GM18498 (cell line): ENCODE results near the gene KNOP1.
"Not testable (repeated sequence)": the region's sequence is repeated elsewhere in the genome, so short reads cannot be mapped to it uniquely, and the experiment has no call there.

Experiments
- ATAC-seq: cut with Tn5 transposase; IDR thresholded peaks from one replicate; pipeline ENCODE4 v1.9.1; 2021; ENCODE audit warnings: mild to moderate bottlenecking, moderate library complexity; ENCODE audit not compliant: unreplicated experiment

Gene KNOP1

DNA sequence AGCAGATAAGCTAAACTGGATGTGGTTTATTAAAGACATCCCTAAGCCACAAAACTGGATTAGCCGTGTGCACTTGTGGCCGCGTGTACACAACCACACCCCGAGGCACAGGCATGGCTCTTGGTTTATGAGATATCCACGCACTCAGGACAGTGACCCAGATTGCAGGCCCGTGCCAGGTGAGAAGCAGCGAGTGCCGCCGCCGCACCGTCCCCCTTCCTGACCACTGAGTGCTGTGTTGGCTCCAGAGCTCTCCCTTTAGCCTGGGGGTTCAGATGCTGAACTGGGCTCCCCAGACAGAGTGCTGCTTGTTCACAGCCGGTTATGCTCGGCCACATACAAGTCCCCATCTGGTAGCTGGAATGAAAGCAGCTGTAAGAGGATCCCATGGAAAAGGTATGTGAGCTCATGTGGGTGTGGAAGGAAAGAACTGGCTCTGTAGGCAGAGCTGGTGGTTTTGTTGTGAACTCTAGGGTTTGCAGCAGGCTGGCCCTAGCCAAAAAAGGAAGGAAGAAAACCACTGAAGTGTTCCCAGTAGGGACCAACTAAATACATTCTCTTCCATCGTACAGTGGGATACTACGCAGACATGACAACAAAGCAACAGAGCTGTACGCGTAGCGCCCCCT lies 29.5 kb downstream of the KNOP1 start:
- no peak for ATAC-seq

DNA sequence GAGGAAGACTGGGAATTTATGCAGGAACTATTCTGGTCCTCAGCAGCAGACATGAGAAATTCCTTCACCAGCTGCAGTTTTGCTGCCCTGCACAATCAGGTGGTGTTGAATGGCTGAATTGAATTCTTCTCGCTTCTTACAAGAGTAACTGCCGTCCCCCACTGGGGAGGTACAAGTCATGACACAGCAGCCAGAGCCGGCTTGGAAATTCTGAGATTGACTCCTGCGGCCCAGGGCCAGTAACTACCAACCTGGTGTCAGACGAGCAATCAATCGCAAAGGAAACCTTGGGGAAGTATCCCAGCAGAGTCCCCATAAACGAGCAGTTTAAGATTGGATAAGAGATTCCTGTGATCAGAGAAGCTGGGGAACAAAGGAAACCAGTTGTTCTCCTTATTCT lies 30.7 kb downstream of the KNOP1 start:
- no peak for ATAC-seq

DNA sequence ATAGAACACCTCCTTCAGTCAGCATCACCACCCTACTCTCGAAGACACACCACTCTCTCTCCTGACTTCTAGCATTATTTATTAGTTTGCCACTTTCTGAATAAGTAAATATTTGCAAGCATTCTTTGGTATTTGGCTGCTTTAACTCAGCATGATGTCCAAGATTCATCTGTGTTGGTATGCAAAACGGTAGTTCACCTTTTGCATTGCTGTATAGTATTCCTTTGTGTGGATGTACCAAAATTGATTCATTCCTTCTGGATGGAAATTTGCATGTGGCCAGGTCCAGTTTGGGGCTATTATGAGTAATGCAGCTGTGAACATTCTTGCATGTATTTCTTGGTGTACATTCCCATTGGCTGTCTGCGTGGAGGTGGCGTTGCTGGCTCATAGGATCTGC lies 32.9 kb downstream of the KNOP1 start:
- no peak for ATAC-seq

DNA sequence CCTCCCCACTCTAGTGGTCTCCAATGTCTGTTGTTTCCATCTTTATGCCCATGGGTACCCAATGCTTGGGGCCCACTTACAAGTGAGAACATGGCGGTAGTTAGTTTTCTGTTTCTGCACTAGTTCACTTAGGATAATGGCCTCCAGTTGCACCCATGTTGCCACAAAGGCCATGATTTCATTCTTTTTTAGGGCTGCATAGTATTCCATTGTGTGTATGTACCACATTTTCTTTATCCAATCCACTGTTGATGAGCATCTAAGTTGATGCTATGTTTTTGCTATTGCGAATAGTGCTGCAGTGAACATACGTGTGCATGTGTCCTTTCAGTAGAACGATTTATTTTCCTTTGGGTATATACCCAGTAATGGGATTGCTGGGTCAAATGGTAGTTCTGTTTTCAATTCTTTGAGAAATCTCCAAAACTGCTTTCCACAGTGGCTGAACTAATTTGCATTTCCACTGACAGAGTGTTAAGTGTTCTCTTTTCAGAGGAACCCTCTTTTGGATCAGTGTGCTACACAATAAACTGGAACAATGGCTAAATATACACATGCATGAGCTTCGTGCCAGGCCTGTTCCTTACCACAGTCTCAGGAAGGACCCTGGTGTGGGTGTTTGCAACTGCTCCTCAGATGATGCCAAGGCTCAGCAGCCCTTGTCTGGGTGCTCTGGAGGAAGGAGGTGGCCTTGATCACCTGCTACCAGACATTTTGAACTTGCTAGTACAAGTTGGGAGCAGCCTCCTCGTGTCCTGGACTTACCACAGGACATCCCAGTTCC lies 34.4 kb downstream of the KNOP1 start:
- ATAC-seq = no peak

DNA sequence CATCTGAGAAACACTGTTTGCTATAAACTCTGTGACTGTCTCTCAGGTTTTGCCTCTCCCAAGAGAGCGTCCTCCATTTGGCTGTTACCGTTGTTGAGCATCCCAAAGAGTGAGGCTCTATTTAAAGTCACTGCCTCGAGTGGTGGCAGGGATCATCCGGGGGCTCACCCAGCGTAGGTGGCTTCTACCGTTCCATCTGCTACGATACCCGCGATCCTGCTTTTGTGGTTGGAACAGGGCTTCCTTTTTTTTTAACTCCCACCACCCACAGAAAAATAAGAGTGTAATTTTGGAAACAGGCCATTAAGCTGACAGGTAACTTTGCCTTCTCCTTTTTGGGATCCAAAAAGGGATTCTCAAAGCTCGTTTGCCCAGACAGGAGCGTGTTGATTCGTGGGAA lies 36.4 kb downstream of the KNOP1 start:
- no peak for ATAC-seq

DNA sequence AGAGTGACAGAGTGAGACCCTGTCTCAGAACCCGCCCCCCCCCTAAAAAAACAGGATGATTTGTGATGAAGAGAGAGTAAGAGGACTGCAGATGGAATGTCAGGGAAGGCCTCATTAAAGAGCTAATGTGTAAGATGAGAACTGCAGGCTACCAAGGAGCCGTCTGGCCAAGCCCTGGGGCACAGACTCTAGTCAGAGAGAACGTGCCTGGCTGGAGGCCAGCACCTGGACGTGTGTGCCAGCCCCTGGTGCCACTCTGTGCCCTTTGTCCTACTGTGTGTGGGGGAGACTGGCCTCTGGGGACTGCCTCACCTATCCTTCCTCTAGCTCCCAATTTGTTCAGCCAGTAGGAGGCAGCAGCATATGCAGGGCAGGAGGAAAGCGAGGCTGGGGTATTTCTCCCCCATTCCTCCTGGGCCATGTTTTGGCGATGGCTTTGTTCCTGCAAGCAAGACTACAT lies 37.1 kb downstream of the KNOP1 start:
- no peak for ATAC-seq

DNA sequence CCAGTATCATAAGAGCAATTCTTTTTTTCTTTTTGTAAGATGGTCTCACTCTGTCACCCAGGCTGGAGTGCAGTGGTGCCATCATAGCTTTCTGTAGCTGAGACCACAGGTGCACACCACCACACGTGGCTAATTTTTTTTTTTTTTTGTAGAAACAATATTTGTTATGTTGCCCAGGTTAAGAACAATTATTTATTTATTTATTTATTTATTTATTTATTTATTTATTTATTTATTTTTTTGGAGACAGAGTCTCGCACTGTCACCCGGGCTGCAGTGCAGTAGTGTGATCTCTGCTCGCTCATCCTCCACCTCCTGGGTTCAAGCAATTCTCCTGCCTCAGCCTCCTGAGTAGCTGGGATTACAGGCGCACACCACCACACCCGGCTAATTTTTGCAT lies 38.7 kb downstream of the KNOP1 start:
- not testable (repeated sequence) for ATAC-seq

DNA sequence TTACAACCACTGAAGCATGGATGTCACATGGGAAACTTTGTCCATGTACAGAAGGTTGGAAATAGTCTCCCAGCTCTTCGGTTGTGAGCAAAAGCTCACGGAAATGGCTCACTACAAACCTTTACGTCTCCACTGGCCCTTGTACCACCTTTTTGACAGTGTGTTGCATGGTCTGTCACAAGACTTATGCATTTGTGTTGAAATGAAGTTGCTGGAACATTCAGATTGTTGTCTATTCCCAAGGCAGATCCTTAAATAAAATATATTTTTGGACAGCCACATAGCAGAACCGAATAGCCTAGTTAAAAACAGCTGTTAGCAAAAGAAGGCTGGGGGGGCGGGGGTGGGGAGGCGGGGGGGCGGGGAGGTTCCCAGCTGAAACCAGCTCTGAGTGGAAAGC lies 39.2 kb downstream of the KNOP1 start:
- ATAC-seq = no peak

DNA sequence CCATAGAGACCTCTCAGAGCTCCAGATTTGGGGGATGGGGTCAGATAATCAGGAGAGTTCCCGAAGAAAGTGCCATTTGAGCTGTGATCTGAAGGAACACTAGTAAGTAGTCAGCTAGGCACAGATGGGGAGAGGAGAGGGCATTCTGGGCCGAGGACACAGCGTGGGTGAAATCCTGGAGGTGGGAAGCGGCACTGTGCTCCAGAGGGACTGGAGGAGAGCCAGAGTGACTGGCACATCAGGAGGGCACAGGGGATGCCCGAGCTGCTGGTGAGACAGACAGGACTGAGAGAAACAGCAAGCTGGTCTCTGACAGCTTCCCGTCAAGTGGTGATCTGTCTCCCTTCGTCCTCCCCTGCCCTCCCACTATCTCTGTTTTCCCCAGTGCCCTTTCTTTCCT lies 40.6 kb downstream of the KNOP1 start:
- no peak for ATAC-seq

DNA sequence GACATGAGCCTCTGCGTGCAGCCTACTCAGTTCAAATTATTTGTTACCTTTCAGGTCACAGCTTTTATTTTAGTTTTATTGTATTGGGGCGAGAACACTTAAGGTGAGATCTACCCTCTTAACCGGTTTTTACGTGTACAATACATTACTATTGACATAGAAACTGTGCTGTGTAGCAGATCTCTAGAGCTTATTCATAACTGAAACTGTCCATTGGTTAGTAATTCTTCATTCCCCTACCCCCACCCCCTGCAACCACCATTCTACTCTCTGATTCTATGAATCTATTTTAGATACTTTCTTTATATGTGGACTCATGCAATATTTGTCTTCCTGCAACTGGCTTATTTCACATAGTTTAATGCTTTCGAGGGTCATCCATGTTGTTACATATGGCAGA lies 43.5 kb downstream of the KNOP1 start:
- no peak for ATAC-seq

DNA sequence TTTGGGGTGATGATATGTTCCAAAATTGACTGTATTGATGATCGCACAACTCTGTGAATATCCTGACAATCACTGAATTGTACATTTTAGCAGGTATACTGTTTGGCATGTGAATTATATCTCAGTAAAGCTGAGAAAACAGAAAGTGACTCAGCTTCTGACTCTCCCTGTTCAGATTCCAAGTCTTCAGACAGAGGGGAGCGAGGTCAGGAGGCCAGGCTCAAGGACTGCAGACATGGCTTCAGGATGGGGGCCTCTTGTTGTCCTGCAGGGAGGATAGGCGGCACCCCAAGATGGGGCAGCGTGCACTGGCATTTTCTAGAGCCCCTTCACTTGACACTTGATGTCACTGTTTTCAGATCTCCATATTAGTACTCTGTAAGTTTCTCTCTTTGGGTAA lies 45.6 kb downstream of the KNOP1 start:
- ATAC-seq = no peak

DNA sequence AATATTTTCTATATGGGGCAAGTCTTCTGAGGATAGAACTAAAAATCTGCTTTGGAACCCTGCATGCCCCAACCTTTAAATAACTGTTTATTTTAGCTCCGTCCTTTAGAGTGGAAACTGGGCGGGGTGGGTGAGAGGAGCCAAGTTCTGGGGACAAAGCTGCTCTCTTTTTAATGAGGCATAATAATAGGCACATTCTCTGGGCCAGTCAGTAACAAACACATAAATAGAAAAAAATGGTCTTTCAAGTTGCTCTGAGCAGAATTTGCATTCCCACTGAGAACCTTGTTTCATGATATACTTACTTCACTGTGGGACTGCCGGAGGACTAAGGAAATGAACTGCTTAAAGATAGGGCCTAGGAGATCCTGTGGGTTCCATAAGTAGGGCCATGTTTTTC lies 51.5 kb downstream of the KNOP1 start:
- no peak for ATAC-seq

DNA sequence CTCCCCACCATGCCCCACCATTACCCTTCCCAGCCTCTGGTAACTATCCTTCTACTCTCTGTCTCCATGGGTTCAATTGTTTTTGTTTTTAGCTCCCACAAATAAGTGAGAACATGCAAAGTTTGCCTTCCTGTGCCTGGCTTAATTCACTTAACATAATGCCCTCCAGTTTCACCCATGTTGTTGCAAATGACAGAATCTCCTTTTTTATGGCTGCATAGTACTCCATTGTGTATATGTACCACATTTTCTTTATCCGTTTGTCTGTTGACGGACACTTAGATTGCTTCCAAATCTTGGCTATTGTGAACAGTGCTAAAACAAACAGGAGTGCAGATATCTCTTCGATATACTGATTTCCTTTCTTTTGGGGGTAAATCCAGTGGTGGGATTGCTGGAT lies 52.7 kb downstream of the KNOP1 start:
- ATAC-seq = not testable (repeated sequence)

DNA sequence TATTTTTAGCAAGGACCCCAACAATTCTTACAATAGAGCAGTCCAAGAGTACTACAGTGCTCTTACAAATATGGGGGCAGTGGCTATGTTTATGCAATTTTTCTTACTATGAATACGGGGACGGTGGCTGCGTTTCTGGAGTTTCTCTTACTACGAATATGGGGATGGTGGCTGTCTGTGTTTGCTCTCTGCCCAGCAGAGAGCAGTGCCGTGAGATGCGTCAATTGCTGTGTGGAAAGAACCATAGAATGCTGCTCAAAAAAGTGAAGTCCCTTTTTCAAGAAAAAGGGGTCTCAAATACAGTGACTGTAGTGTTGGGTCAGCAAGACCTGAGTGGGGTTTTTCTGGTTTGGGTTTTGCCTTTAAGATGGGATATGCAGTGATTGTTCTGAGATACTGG lies 53.9 kb downstream of the KNOP1 start:
- ATAC-seq = no peak

DNA sequence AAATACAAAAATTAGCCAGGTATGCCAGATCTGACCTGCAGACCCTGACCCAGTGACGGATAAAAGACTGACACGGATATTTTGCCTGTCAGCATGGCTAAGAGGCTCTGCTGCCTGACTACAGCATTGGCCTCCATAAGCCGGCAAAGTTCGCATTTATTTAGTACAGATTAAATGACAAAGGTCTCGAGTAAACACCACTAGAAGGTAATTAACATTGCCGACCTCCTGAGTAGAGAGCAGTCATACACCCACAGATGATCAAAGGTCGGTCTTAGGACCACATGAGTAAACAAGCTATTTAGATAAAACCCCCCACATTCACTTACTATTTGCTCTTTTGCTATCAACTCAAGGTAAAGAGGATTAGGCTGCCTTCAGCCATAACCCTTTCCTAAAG lies 55.7 kb downstream of the KNOP1 start:
- no peak for ATAC-seq

DNA sequence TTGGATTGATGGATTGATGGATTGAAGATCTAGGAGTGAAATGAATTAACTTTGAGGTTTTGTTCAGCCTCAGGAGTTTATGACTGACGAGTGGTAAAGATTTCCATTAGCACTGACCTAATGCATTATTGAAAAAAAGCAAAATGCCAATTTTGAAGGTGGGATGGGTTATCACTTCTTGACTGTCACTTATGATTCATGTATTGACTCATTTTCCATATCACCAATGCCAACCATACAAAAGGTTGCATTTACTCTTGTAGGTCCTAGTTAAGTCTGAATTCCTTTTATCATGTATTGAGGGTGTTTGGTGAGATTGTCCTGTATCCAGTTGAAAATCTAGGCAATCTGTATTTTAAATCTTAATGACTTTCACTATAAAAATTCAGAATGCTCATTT lies 57.6 kb downstream of the KNOP1 start:
- ATAC-seq = no peak

DNA sequence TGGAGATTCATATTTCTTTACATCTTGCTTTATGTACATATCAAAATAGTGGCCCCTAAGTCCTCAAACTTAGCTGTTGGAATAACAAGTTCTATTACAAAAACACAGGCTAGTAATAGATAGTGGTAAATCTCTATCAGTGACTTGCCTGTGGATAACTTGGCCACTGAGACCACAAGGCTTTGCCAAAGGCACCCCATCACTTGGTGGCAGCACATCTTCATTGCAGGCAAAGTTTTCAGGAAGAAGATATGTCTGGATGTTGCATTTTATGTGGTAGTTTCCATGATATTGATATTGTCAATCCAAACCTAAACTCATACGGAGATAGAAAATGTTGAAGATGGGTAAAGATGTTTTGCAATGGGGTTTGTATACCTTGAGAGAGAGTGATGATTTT lies 58.5 kb downstream of the KNOP1 start:
- ATAC-seq = no peak

DNA sequence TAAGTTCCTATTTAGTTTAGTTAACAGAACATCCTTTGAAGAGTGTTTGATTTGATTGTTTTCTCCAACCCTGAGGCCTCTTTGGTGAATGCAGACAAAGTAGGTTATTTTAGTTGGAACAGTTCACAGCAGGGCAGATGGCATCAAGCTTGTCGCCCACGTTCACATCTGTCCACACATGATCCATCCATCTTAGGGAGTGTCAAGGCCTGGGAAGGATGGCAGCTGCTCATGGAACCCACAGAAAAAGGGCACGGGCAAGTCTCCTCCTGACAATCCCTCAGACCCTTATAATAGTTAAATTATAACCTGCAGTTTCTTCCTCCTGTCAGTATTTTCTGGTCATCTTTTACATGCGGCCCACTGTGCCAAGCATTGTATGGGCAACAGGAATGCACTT lies 60.2 kb downstream of the KNOP1 start:
- ATAC-seq = no peak

DNA sequence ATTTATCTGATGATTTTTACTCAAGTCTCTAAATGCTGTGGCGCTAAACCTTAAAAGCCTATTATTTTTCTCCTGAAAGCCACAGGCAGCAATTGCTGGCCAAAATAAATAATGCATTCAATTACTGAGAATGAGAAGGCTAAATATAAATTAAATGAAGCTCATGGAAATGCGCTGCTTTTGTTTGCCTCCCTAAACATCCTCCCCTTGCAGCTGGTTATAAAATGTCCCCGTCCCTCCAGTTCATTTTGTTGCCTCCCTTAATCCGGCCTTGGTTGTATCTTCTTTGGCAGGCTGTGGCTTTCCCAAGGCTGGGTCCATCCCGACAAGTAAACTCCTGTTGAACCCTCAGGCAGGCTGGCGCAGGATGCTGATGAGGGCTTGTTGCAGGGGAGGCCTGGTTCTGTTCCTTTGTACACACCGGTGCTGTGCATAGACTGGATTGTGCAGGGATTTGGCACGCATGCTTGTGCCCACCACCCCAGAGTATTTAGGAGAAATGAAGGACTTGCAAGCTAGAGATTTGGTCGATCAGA lies 62.7 kb downstream of the KNOP1 start:
- no peak for ATAC-seq

DNA sequence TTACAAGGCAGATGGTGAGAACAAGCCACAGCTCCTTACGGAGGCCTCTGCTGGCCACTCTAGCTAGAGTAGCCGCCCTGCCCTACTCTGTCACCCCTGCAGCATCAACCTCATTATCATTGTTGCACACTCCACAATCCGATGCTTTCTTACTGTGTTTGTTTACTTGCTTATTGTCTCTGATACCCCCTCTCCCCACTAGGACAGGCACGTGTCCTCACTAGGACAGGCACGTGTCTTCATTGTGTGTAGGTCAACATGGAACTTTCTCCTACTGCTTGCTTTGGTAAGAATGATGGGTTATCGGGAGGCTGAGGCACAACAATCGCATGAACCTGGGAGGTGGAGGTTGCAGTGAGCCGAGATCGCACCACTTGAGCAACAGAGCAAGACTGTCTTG lies 63.9 kb downstream of the KNOP1 start:
- ATAC-seq = no peak
